DMS53 treated with DMSO at 0.1 percent for 48 hours (cell line): ENCODE measurements around the gene CRELD1.

ENCODE experiments used
- DNase-seq: peaks from one replicate; lab custom pipeline; 2025; ENCODE audit not compliant: unreplicated experiment; lab: John Stamatoyannopoulos, UW

Gene CRELD1

GRCh38 chr3:9955067-9955502 lies 21.5 kb downstream of the CRELD1 start:
- no peak for DNase-seq

- no peak for DNase-seq
Observed at GRCh38 chr3:9955611-9956352, 22.1 kb downstream of the CRELD1 start.

- DNase-seq, result no peak
Observed at GRCh38 chr3:9957214-9957613, 23.6 kb downstream of the CRELD1 start.

GRCh38 chr3:9965200-9965875 lies 31.7 kb downstream of the CRELD1 start:
- no peak for DNase-seq

- DNase-seq, result no peak
Observed at GRCh38 chr3:9966841-9967240, 33.2 kb downstream of the CRELD1 start.

- no peak for DNase-seq
Observed at GRCh38 chr3:9969632-9970019, 36.0 kb downstream of the CRELD1 start.

- no peak for DNase-seq
Observed at GRCh38 chr3:9970020-9970652, 36.5 kb downstream of the CRELD1 start.

GRCh38 chr3:9976721-9977709 lies 43.4 kb downstream of the CRELD1 start:
- peak; percentile 21 for DNase-seq

- DNase-seq, result no peak
Observed at GRCh38 chr3:9978710-9979305, 45.2 kb downstream of the CRELD1 start.

- DNase-seq, result no peak
Observed at GRCh38 chr3:9980251-9980650, 46.6 kb downstream of the CRELD1 start.

- no peak for DNase-seq
Observed at GRCh38 chr3:9986230-9986725, 52.6 kb downstream of the CRELD1 start.

- DNase-seq, result no peak
Observed at GRCh38 chr3:9994086-9994844, 60.6 kb downstream of the CRELD1 start.
